Keratinocyte (primary cell): ENCODE data around the gene UBE2O.

Source experiments
- EZH2 ChIP-seq: IDR thresholded peaks from one replicate; pipeline ENCODE4 v1.6.1; 2012; ENCODE audit warnings: inconsistent platforms, mild to moderate bottlenecking, low read length, moderate library complexity
- TF ChIP-seq, protein P1 (sequence below), 3 experiments: IDR thresholded peaks in 1 of 3; conservative IDR thresholded peaks in 1 of 3; optimal IDR thresholded peaks in 1 of 3; 2 replicates in 2 of 3; 3 replicates in 1 of 3; pipeline versions ENCODE3 to v1.5.1; 2011; ENCODE audit warnings: low read length in 3 of 3, mild to moderate bottlenecking in 3 of 3, moderate library complexity in 2 of 3, control low read depth in 1 of 3, inconsistent platforms in 1 of 3; ENCODE audit not compliant: insufficient read depth in 2 of 3; ENCODE audit errors: extremely low read depth in 1 of 3

DNA sequence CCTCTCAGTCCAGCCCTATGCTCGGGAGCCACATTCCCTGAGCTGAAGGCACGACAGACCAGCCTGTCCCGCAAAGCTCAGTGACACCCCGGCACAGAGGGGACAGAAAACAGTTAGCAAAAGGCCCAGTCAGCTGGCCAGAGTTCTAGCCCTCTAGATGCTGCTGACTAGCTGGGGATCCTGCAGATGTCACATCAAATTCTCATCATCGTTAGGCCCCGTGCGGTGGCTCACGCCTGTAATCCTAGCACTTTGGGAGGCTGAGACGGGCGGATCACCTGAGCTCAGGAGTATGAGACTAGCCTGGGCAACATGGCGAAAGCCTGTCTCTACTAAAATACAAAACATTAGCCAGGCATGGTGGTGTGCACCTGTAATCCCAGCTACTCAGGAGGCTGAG, 17.2 kb downstream of the UBE2O start:
- TF ChIP-seq, protein P1, sequence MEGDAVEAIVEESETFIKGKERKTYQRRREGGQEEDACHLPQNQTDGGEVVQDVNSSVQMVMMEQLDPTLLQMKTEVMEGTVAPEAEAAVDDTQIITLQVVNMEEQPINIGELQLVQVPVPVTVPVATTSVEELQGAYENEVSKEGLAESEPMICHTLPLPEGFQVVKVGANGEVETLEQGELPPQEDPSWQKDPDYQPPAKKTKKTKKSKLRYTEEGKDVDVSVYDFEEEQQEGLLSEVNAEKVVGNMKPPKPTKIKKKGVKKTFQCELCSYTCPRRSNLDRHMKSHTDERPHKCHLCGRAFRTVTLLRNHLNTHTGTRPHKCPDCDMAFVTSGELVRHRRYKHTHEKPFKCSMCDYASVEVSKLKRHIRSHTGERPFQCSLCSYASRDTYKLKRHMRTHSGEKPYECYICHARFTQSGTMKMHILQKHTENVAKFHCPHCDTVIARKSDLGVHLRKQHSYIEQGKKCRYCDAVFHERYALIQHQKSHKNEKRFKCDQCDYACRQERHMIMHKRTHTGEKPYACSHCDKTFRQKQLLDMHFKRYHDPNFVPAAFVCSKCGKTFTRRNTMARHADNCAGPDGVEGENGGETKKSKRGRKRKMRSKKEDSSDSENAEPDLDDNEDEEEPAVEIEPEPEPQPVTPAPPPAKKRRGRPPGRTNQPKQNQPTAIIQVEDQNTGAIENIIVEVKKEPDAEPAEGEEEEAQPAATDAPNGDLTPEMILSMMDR (optimal IDR thresholded peaks at IDR 0.05 in 1 of 3, IDR thresholded peaks at IDR 0.05 in 1 of 3, conservative IDR thresholded peaks at IDR 0.05 in 1 of 3; ENCODE audit: extremely low read depth in 1 of 3, insufficient read depth in 2 of 3, low read length in 3 of 3), result no peak
- TF ChIP-seq EZH2, result no peak
